HCT116 (cell line): ENCODE results near the gene ARID5B. TPM values are rescaled to one million over a fixed set of nuclear protein-coding genes. Genes with fewer than 3 reads are reported as not detected.

Experiments used
- ATAC-seq: fragments of 200-7000 bp; cut with Tn5 transposase; 2 replicates; pipeline ENCODE4 v1.9.1; 2020; ENCODE audit warnings: mild to moderate bottlenecking, moderate library complexity
- BruUV-seq: library from RNA; stranded (reverse); fragments of 400-500 nt; replicated peaks from 2 replicates; lab custom pipeline; 2021; lab: Mats Ljungman, UMichigan
- CTCF ChIA-PET: fragments of 300-600 bp; sonication (Branson Sonifier 250); formaldehyde crosslinking; loops from one replicate; lab custom pipeline; 2021; ENCODE audit warnings: antibody characterized with exemption; lab: Charles Lee
- POLR2A ChIA-PET: fragments of 300-600, 350-600 bp; sonication (Branson Sonifier 250); formaldehyde crosslinking; loops from one replicate; lab custom pipeline; 2021; ENCODE audit warnings: antibody characterized with exemption; lab: Charles Lee
- RAD21 ChIA-PET, 2 experiments: fragments of 300-600 bp; sonication (Branson Sonifier 250); formaldehyde crosslinking; loops; one replicate each; lab custom pipeline; 2023; ENCODE audit warnings: low total read pairs in 2 of 2; ENCODE audit not compliant: uncharacterized antibody in 2 of 2, unreplicated experiment in 2 of 2, low non-redundant PET in 1 of 2; lab: Charles Lee
- DNase-seq: peaks from one replicate; pipeline ENCODE4 v3.0.0-alpha.2; 2010; ENCODE audit warnings: low read depth, low spot score
- H2AFZ ChIP-seq: fragments of 200-600 bp; shearing (Covaris generic), sonication (generic); 2 replicates; pipeline ENCODE4 v1.6.1; 2017; ENCODE audit warnings: low read depth, mixed run types, mixed read lengths, antibody characterized with exemption, low read length; ENCODE audit not compliant: poor library complexity, severe bottlenecking
- H3K27ac ChIP-seq: 2 replicates; pipeline ENCODE4 v1.5.1; 2012; ENCODE audit warnings: low read depth, low read length
- H3K27me3 ChIP-seq: fragments of 200-600 bp; sonication (generic); 2 replicates; pipeline ENCODE4 v1.6.1; 2016; ENCODE audit warnings: mixed run types, low read length, mixed read lengths; ENCODE audit not compliant: insufficient read depth
- H3K36me3 ChIP-seq, 2 experiments: fragments of 200-500 bp in 1 of 2; fragments of 200-600 bp in 1 of 2; sonication (Bioruptor generic) in 1 of 2; sonication (generic) in 1 of 2; 2 replicates each; pipeline versions ENCODE4 v1.5.1 to v1.6.1; 2014 to 2016; ENCODE audit warnings: low read length in 2 of 2, inconsistent platforms in 1 of 2, mixed read lengths in 1 of 2, mixed run types in 1 of 2; ENCODE audit not compliant: insufficient read depth in 2 of 2, control insufficient read depth in 1 of 2
- H3K4me1 ChIP-seq, 2 experiments: fragments of 200-600 bp in 1 of 2; sonication (generic) in 1 of 2; 2 replicates each; pipeline versions ENCODE4 v1.5.1 to v1.6.1; 2012 to 2017; ENCODE audit warnings: low read length in 2 of 2, inconsistent platforms in 1 of 2, mild to moderate bottlenecking in 1 of 2, mixed read lengths in 1 of 2, mixed run types in 1 of 2, moderate library complexity in 1 of 2; ENCODE audit not compliant: insufficient read depth in 2 of 2, control insufficient read depth in 1 of 2
- H3K4me2 ChIP-seq: fragments of 200-600 bp; sonication (generic); 2 replicates; pipeline ENCODE4 v1.6.1; 2017; ENCODE audit warnings: mixed run types, low read length, mixed read lengths
- H3K4me3 ChIP-seq, 2 experiments: fragments of 200-600 bp in 1 of 2; sonication (generic) in 1 of 2; replicated peaks in 1 of 2; 2 replicates each; pipeline ENCODE4 v1.5.1; 2011 to 2016; ENCODE audit warnings: low read length in 2 of 2, control low read depth in 1 of 2, low read depth in 1 of 2, mild to moderate bottlenecking in 1 of 2, mixed read lengths in 1 of 2, mixed run types in 1 of 2
- H3K79me2 ChIP-seq: fragments of 200-600 bp; sonication (generic); 2 replicates; pipeline ENCODE4 v1.6.1; 2017; ENCODE audit warnings: mild to moderate bottlenecking, mixed run types, low read length, moderate library complexity, mixed read lengths; ENCODE audit not compliant: insufficient read depth
- H3K9ac ChIP-seq: fragments of 200-600 bp; sonication (generic); 2 replicates; pipeline ENCODE4 v1.6.1; 2016; ENCODE audit warnings: low read length, mixed read lengths
- H3K9me2 ChIP-seq: fragments of 200-600 bp; sonication (generic), shearing (Covaris generic); 2 replicates; pipeline ENCODE4 v1.6.1; 2017; ENCODE audit warnings: mixed run types, mild to moderate bottlenecking, moderate library complexity; ENCODE audit not compliant: insufficient read depth
- H3K9me3 ChIP-seq, 2 experiments: fragments of 200-500 bp in 1 of 2; fragments of 200-600 bp in 1 of 2; sonication (Bioruptor generic) in 1 of 2; sonication (generic) in 1 of 2; 2 replicates each; pipeline ENCODE4 v1.6.1; 2014 to 2017; ENCODE audit warnings: low read length in 2 of 2, mixed read lengths in 2 of 2, inconsistent platforms in 1 of 2, low read depth in 1 of 2, mild to moderate bottlenecking in 1 of 2, mixed run types in 1 of 2, moderate library complexity in 1 of 2; ENCODE audit not compliant: control insufficient read depth in 1 of 2, insufficient read depth in 1 of 2
- H4K20me1 ChIP-seq: fragments of 200-600 bp; sonication (generic), shearing (Covaris generic); 2 replicates; pipeline ENCODE4 v1.6.1; 2017; ENCODE audit warnings: mixed run types, mild to moderate bottlenecking, moderate library complexity; ENCODE audit not compliant: insufficient read depth
- ELF1 ChIP-seq: IDR thresholded peaks from 2 replicates; pipeline ENCODE4 v1.6.1; 2012; ENCODE audit warnings: low read depth, borderline replicate concordance
- EZH2 ChIP-seq: fragments of 200-600 bp; sonication (generic); IDR thresholded peaks from 2 replicates; pipeline ENCODE4 v1.6.1; 2017; ENCODE audit warnings: antibody characterized with exemption, mixed run types
- FOSL1 ChIP-seq: IDR thresholded peaks from 2 replicates; pipeline ENCODE4 v1.6.1; 2012; ENCODE audit warnings: low read depth
- MAX ChIP-seq: IDR thresholded peaks from 2 replicates; pipeline ENCODE4 v1.6.1; 2012
- POLR2AphosphoS5 ChIP-seq: IDR thresholded peaks from 2 replicates; pipeline ENCODE4 v1.6.1; 2011; ENCODE audit warnings: mild to moderate bottlenecking, low read depth, low read length, moderate library complexity
- REST ChIP-seq: IDR thresholded peaks from 2 replicates; pipeline ENCODE4 v1.6.1; 2012; ENCODE audit warnings: low read depth
- SIN3A ChIP-seq: IDR thresholded peaks from 2 replicates; pipeline ENCODE4 v1.6.1; 2012; ENCODE audit warnings: low read depth
- SP1 ChIP-seq: IDR thresholded peaks from 2 replicates; pipeline ENCODE4 v1.6.1; 2012; ENCODE audit warnings: low read depth
- TCF7L2 ChIP-seq: IDR thresholded peaks from 2 replicates; pipeline ENCODE4 v1.7.0; 2011; ENCODE audit warnings: borderline replicate concordance, inconsistent platforms; ENCODE audit not compliant: insufficient read depth, insufficient read length; ENCODE audit errors: extremely low read depth
- YY1 ChIP-seq: IDR thresholded peaks from 2 replicates; pipeline ENCODE4 v1.6.1; 2011; ENCODE audit warnings: low read length, low read depth, moderate library complexity, mild to moderate bottlenecking; ENCODE audit not compliant: insufficient replicate concordance; ENCODE audit errors: extremely low read depth
- ZBTB33 ChIP-seq: IDR thresholded peaks from 2 replicates; pipeline ENCODE4 v1.6.1; 2011; ENCODE audit warnings: mild to moderate bottlenecking, low read length, moderate library complexity; ENCODE audit not compliant: insufficient replicate concordance; ENCODE audit errors: extremely low read depth
- ZNF274 ChIP-seq: fragments of 200-500 bp; sonication (Bioruptor generic); IDR thresholded peaks from 2 replicates; pipeline ENCODE4 v1.6.1; 2014; ENCODE audit warnings: mild to moderate bottlenecking, low read depth, low read length, inconsistent platforms
- intact Hi-C: fragments of 100-400 bp; cut with micrococcal nuclease; formaldehyde crosslinking; loops from 2 replicates; pipeline ENCODE4 v1.10.0; 2022
- total RNA-seq: library from RNA; stranded (reverse); gene quantifications from one replicate; pipeline ENCODE4 v1.2.1, GENCODE V29; 2021; ENCODE audit not compliant: unreplicated experiment

Gene ARID5B
- total RNA-seq, 1 experiment from 2014 or later = 4.7 TPM

GRCh38 chr10:62079885-62080559 lies 178.5 kb downstream of the ARID5B start:
- no peak overlapping the region for H3K9ac ChIP-seq
- ChIA-PET POLR2A (no interaction called here), RAD21 (no interaction called here), CTCF (no interaction called here)
- TF ChIP-seq YY1 = no peak
- TF ChIP-seq ZBTB33 = no peak
- no peak for TF ChIP-seq ELF1
- TF ChIP-seq REST = no peak
- no peak for TF ChIP-seq TCF7L2
- TF ChIP-seq FOSL1 = no peak
- TF ChIP-seq ZNF274 = no peak
- no peak for TF ChIP-seq SP1
- TF ChIP-seq MAX = no peak
- no peak for TF ChIP-seq POLR2AphosphoS5
- no peak for TF ChIP-seq SIN3A
- no peak for TF ChIP-seq EZH2
- intact Hi-C loops = no loop called here
- H3K4me2 ChIP-seq = no peak overlapping the region
- no peaks in the 10 kb centered on the region for H3K36me3 ChIP-seq
- H3K27ac ChIP-seq = no peak overlapping the region
- no peak overlapping the region for H3K4me3 ChIP-seq
- H3K9me3 ChIP-seq = no peaks in the 10 kb centered on the region
- H3K79me2 ChIP-seq = no peaks in the 10 kb centered on the region
- H3K9me2 ChIP-seq = no peaks in the 10 kb centered on the region
- ATAC-seq (no peak), DNase-seq (no peak)
- no TSS peak for BruUV-seq
- no peaks in the 10 kb centered on the region for H3K27me3 ChIP-seq
- no peak overlapping the region for H2AFZ ChIP-seq
- H4K20me1 ChIP-seq = no peaks in the 10 kb centered on the region
- peaks cover 0 to 3% of the 10 kb centered on the region in 2 experiments; a peak in 1 of 4 replicates for H3K4me1 ChIP-seq
